ES-I3 (cell line): ENCODE data around the gene RFX2.
"Not testable (repeated sequence)": the region's sequence is repeated elsewhere in the genome, so short reads cannot be mapped to it uniquely, and the experiment has no call there.

ENCODE experiments used
- H3K36me3 ChIP-seq: 2 replicates; pipeline ENCODE4 v1.6.1; 2013; ENCODE audit warnings: mild to moderate bottlenecking, low read length, control low read depth, moderate library complexity; ENCODE audit not compliant: insufficient read depth
- H3K4me1 ChIP-seq: 2 replicates; pipeline ENCODE4 v1.6.1; 2013; ENCODE audit warnings: mild to moderate bottlenecking, control low read depth, low read length; ENCODE audit not compliant: insufficient read depth
- H3K9ac ChIP-seq: 2 replicates; pipeline ENCODE4 v1.6.1; 2013; ENCODE audit warnings: low read depth, mild to moderate bottlenecking, low read length, moderate library complexity
- H3K9me3 ChIP-seq: 2 replicates; pipeline ENCODE4 v1.6.1; 2013; ENCODE audit warnings: mild to moderate bottlenecking, low read length, moderate library complexity; ENCODE audit not compliant: control insufficient read depth, insufficient read depth

The RFX2 gene

GRCh38 chr19:5961969-5962945 is 148.0 kb downstream of the RFX2 start:
- Histone ChIP-seq H3K9me3 (no peaks in the 10 kb centered on the region), H3K9ac (no peak overlapping the region), H3K36me3 (no peaks in the 10 kb centered on the region), H3K4me1 (peaks cover 25% of the 10 kb centered on the region; the same call in 1 of the 2 replicates)

- peaks cover 28% of the 10 kb centered on the region for H3K4me1 ChIP-seq
- H3K9ac ChIP-seq, H3K9me3 ChIP-seq, H3K36me3 ChIP-seq: not testable (repeated sequence)
Observed at GRCh38 chr19:5961641-5961968, 148.7 kb downstream of the RFX2 start.

GRCh38 chr19:5960005-5961001 is 150.0 kb downstream of the RFX2 start:
- Histone ChIP-seq H3K9ac (no peak overlapping the region), H3K36me3 (no peaks in the 10 kb centered on the region), H3K9me3 (no peaks in the 10 kb centered on the region), H3K4me1 (peaks cover 33% of the 10 kb centered on the region)

- Histone ChIP-seq H3K9ac (no peak overlapping the region), H3K9me3 (no peaks in the 10 kb centered on the region), H3K36me3 (no peaks in the 10 kb centered on the region), H3K4me1 (peaks cover 40% of the 10 kb centered on the region)
Observed at GRCh38 chr19:5959260-5960004, 150.9 kb downstream of the RFX2 start.

- Histone ChIP-seq H3K36me3 (no peaks in the 10 kb centered on the region), H3K4me1 (peaks cover 46% of the 10 kb centered on the region), H3K9ac (no peak overlapping the region), H3K9me3 (no peaks in the 10 kb centered on the region)
Observed at GRCh38 chr19:5958851-5959122, 151.5 kb downstream of the RFX2 start.

GRCh38 chr19:5958074-5958850 is 152.0 kb downstream of the RFX2 start:
- Histone ChIP-seq H3K36me3 (no peaks in the 10 kb centered on the region), H3K4me1 (peaks cover 52% of the 10 kb centered on the region), H3K9ac (no peak overlapping the region), H3K9me3 (no peaks in the 10 kb centered on the region)

DNA sequence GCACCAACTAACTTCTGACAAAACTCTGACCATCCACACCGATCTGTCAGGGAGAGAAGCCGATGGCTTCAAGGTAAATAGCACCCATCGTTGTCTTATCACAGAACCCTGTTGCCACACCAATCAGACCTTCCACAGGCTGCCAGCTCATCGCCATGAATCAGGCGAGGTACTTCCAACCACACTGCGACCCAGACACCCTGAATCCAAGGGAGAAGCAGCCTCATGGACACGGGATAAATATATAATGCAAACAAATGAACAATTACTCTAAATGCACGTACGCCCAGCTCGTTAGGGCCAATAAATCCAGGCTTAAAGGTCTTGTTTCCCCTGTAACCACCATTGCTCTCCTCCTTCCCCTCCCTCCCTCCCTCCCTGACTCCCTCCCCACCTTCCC is 153.1 kb downstream of the RFX2 start:
- peaks cover 57% of the 10 kb centered on the region for H3K4me1 ChIP-seq

DNA sequence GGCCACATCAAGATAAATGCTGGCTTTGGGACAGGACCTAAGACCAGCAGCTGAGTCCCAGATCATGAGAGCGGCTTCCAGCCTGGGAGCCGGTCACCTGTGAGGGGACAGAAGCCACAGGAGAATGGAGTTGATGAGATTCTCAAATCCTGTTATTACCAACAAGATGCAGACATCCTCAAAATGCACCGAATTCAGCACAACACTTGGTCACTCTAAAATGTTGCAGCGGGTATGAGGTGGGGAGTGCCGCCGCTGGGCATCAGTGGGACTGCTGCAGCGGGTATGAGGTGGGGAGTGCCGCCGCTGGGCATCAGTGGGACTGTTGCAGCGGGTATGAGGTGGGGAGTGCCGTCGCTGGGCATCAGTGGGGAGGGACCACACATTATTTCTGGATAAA is 153.6 kb downstream of the RFX2 start:
- no peaks in the 10 kb centered on the region for H3K36me3 ChIP-seq
- no peak overlapping the region for H3K9ac ChIP-seq
- peaks cover 57% of the 10 kb centered on the region for H3K4me1 ChIP-seq
- H3K9me3 ChIP-seq: no peaks in the 10 kb centered on the region

More for the DNA sequence above, 153.1 kb downstream of the RFX2 start:
- Histone ChIP-seq H3K9ac (no peak overlapping the region), H3K9me3 (no peaks in the 10 kb centered on the region), H3K36me3 (no peaks in the 10 kb centered on the region)

DNA sequence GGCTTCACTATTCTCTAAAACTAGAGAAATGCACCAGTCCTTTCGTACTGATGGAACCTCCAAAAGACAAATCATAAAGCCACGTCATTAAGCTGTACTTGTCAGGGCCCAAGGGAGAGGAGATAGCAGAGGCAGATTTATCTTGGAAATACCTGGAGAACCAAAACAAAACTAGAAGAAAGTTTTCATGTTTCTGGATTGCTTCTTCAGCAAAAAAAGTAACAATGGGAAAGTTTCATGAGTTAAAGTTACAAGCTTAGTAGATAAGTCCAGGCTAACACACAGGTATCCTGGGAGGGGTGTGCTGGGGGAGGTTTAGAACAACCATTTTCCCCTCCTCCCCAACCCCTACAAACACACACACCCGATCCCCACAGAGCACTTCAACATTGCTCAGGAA is 154.0 kb downstream of the RFX2 start:
- Histone ChIP-seq H3K9me3 (no peaks in the 10 kb centered on the region), H3K4me1 (peaks cover 59% of the 10 kb centered on the region)

DNA sequence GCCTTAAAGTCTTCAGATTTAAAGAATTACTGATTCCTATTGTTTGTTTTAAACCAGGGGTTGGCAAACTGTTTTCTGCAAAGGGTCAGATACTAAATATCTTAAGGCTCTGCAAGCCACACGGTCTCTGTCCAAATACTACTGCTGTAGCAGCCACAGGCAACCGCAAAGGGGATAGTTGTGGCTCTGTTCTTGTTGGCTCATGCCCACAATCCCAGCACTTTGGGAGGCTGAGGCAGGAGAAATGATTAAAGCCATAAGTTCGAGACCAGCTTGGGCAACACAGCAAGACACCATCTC is 154.7 kb downstream of the RFX2 start:
- no peak overlapping the region for H3K9ac ChIP-seq
- peaks cover 1% of the 10 kb centered on the region; the same call in 1 of the 2 replicates for H3K36me3 ChIP-seq
- peaks cover 66% of the 10 kb centered on the region for H3K4me1 ChIP-seq
- no peaks in the 10 kb centered on the region for H3K9me3 ChIP-seq

More for the DNA sequence above, 154.0 kb downstream of the RFX2 start:
- no peak overlapping the region for H3K9ac ChIP-seq
- H3K36me3 ChIP-seq: no peaks in the 10 kb centered on the region

DNA sequence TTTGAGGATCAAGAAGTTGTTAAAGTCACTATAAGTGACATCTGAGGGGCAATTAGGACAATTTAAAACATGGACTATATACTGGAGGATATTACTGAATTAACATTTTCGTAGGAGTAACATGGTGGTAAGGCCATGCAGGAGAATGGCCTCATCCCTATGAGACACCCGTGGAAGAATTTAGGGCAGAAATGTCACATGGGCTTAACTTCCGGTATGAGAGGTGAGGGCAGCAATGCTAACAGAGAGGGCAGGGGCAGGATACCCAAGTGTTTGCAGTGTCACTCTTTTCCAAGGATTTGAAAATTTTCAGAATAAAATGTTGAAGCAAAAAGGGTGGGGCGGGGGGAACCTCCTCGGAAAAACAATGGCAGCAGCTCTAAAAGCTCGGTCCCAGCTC is 156.0 kb downstream of the RFX2 start:
- Histone ChIP-seq H3K4me1 (peaks cover 75% of the 10 kb centered on the region), H3K9ac (no peak overlapping the region), H3K9me3 (no peaks in the 10 kb centered on the region), H3K36me3 (peaks cover 4% of the 10 kb centered on the region; the same call in 1 of the 2 replicates)

DNA sequence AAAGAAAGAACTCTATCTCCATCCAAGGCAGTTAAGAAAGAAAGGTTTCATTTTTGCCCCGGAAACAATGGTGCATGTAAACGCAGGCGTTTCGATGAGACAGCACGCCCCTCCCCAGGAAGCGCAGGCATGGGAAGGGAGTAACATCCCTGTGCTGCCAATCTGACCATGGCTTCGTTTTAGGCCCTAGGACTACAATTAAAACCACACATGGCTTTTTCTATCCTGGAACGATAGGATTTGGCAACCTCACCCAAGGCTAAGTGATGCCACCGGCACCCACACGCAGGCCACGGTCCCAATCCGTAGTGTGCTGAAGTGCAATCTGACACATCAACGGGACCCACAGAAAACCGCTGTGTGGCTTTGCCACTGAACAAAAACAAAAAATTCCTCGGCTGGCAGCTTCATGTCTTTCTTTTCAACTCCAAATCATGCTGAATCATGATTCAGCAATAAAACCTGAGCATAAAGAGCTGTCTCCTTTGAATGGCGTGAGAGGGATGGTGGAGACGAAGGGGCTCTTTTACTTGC is 156.6 kb downstream of the RFX2 start:
- peaks cover 78% of the 10 kb centered on the region for H3K4me1 ChIP-seq
- no peak overlapping the region for H3K9ac ChIP-seq
- H3K36me3 ChIP-seq: peaks cover 4% of the 10 kb centered on the region; the same call in 1 of the 2 replicates
- H3K9me3 ChIP-seq: no peaks in the 10 kb centered on the region

GRCh38 chr19:5953030-5953589 is 157.2 kb downstream of the RFX2 start:
- no peaks in the 10 kb centered on the region for H3K9me3 ChIP-seq
- H3K4me1 ChIP-seq: peaks cover 71% of the 10 kb centered on the region
- no peak overlapping the region for H3K9ac ChIP-seq
- peaks cover 4% of the 10 kb centered on the region; the same call in 1 of the 2 replicates for H3K36me3 ChIP-seq
